ENCODE data around the gene PCLO.

Gene PCLO

GRCh38 chr7:82975811-82976468 is 186.7 kb downstream of the PCLO start:
- ATAC-seq: no peak
- Mint-ChIP-seq H3K4me3 (no peak overlapping the region), H3K9me3 (peaks cover 2% of the 10 kb centered on the region), H3K27ac (no peak overlapping the region), H3K36me3 (no peaks in the 10 kb centered on the region), H3K4me1 (no peaks in the 10 kb centered on the region)
- no peak for DNase-seq (ENCODE audit: low spot score in 2 of 2)

GRCh38 chr7:82972135-82972534 is 190.5 kb downstream of the PCLO start:
- H3K9me3 Mint-ChIP-seq: peaks cover 5% of the 10 kb centered on the region
- H3K4me3 Mint-ChIP-seq: no peak overlapping the region
- no peak overlapping the region for H3K27ac Mint-ChIP-seq
- H3K4me1 Mint-ChIP-seq: no peaks in the 10 kb centered on the region
- DNase-seq (ENCODE audit: low spot score in 2 of 2): no peak
- ATAC-seq: no peak
- no peaks in the 10 kb centered on the region for H3K36me3 Mint-ChIP-seq

GRCh38 chr7:82965088-82966036 is 197.3 kb downstream of the PCLO start:
- Mint-ChIP-seq H3K4me3 (no peak overlapping the region), H3K9me3 (peaks cover 19% of the 10 kb centered on the region), H3K4me1 (no peaks in the 10 kb centered on the region), H3K27ac (no peak overlapping the region), H3K36me3 (no peaks in the 10 kb centered on the region)
- no peak for ATAC-seq
- no peak for DNase-seq (ENCODE audit: low spot score in 2 of 2)

GRCh38 chr7:82964150-82964882 is 198.4 kb downstream of the PCLO start:
- H3K9me3 Mint-ChIP-seq: peaks cover 19% of the 10 kb centered on the region
- no peak overlapping the region for H3K4me3 Mint-ChIP-seq
- DNase-seq (ENCODE audit: low spot score in 2 of 2) (no peak), ATAC-seq (no peak)
- no peaks in the 10 kb centered on the region for H3K36me3 Mint-ChIP-seq
- no peak overlapping the region for H3K27ac Mint-ChIP-seq
- H3K4me1 Mint-ChIP-seq: no peaks in the 10 kb centered on the region

GRCh38 chr7:82961240-82961639 is 201.4 kb downstream of the PCLO start:
- no peak for ATAC-seq
- DNase-seq (ENCODE audit: low spot score in 2 of 2): no peak
- H3K36me3 Mint-ChIP-seq: no peaks in the 10 kb centered on the region
- H3K4me3 Mint-ChIP-seq: no peak overlapping the region
- H3K9me3 Mint-ChIP-seq: peaks cover 24% of the 10 kb centered on the region
- H3K4me1 Mint-ChIP-seq: no peaks in the 10 kb centered on the region
- no peak overlapping the region for H3K27ac Mint-ChIP-seq

GRCh38 chr7:82959528-82959927 is 203.2 kb downstream of the PCLO start:
- peaks cover 17% of the 10 kb centered on the region for H3K9me3 Mint-ChIP-seq
- no peak overlapping the region for H3K27ac Mint-ChIP-seq
- H3K36me3 Mint-ChIP-seq: no peaks in the 10 kb centered on the region
- ATAC-seq (no peak), DNase-seq (ENCODE audit: low spot score in 2 of 2) (no peak)
- no peak overlapping the region for H3K4me3 Mint-ChIP-seq
- no peaks in the 10 kb centered on the region for H3K4me1 Mint-ChIP-seq

GRCh38 chr7:82957521-82957920 is 205.2 kb downstream of the PCLO start:
- Mint-ChIP-seq H3K4me1 (no peaks in the 10 kb centered on the region), H3K27ac (no peak overlapping the region), H3K36me3 (no peaks in the 10 kb centered on the region), H3K4me3 (no peak overlapping the region), H3K9me3 (peaks cover 12% of the 10 kb centered on the region)
- no peak for DNase-seq (ENCODE audit: low spot score in 2 of 2)
- ATAC-seq: no peak

- DNase-seq (ENCODE audit: low spot score in 2 of 2): no peak
- H3K36me3 Mint-ChIP-seq: no peaks in the 10 kb centered on the region
- H3K4me1 Mint-ChIP-seq: no peaks in the 10 kb centered on the region
- H3K9me3 Mint-ChIP-seq: peaks cover 22% of the 10 kb centered on the region
- no peak overlapping the region for H3K4me3 Mint-ChIP-seq
- no peak for ATAC-seq
- no peak overlapping the region for H3K27ac Mint-ChIP-seq
These were observed 209.2 kb downstream of the PCLO start for GRCh38 chr7:82953324-82954027.

- H3K4me1 Mint-ChIP-seq: no peaks in the 10 kb centered on the region
- no peak overlapping the region for H3K27ac Mint-ChIP-seq
- H3K36me3 Mint-ChIP-seq: no peaks in the 10 kb centered on the region
- no peak for DNase-seq (ENCODE audit: low spot score in 2 of 2)
- H3K4me3 Mint-ChIP-seq: no peak overlapping the region
- peaks cover 19% of the 10 kb centered on the region for H3K9me3 Mint-ChIP-seq
- ATAC-seq: no peak
These were observed 212.2 kb downstream of the PCLO start for GRCh38 chr7:82950436-82950835.

GRCh38 chr7:82945480-82945879 is 217.2 kb downstream of the PCLO start:
- no peak overlapping the region for H3K4me3 Mint-ChIP-seq

GRCh38 chr7:82945056-82945455 is 217.6 kb downstream of the PCLO start:
- no peaks in the 10 kb centered on the region for H3K36me3 Mint-ChIP-seq
- no peak for ATAC-seq
- H3K4me3 Mint-ChIP-seq: no peak overlapping the region
- peaks cover 10% of the 10 kb centered on the region for H3K9me3 Mint-ChIP-seq
- no peaks in the 10 kb centered on the region for H3K4me1 Mint-ChIP-seq
- no peak for DNase-seq (ENCODE audit: low spot score in 2 of 2)
- H3K27ac Mint-ChIP-seq: no peak overlapping the region

More at GRCh38 chr7:82945480-82945879, 217.2 kb downstream of the PCLO start:
- Mint-ChIP-seq H3K4me1 (no peaks in the 10 kb centered on the region), H3K9me3 (peaks cover 12% of the 10 kb centered on the region), H3K36me3 (no peaks in the 10 kb centered on the region), H3K27ac (no peak overlapping the region)
- ATAC-seq: no peak
- DNase-seq (ENCODE audit: low spot score in 2 of 2): no peak

- H3K27ac Mint-ChIP-seq: no peak overlapping the region
- H3K4me1 Mint-ChIP-seq: no peaks in the 10 kb centered on the region
- DNase-seq (ENCODE audit: low spot score in 2 of 2): no peak
- H3K36me3 Mint-ChIP-seq: no peaks in the 10 kb centered on the region
- peaks cover 15% of the 10 kb centered on the region for H3K9me3 Mint-ChIP-seq
- no peak for ATAC-seq
- no peak overlapping the region for H3K4me3 Mint-ChIP-seq
These were observed 230.2 kb downstream of the PCLO start for GRCh38 chr7:82932516-82932915.

- Mint-ChIP-seq H3K4me3 (no peak overlapping the region), H3K9me3 (peaks cover 15% of the 10 kb centered on the region), H3K27ac (no peak overlapping the region), H3K36me3 (no peaks in the 10 kb centered on the region), H3K4me1 (no peaks in the 10 kb centered on the region)
- ATAC-seq (no peak), DNase-seq (ENCODE audit: low spot score in 2 of 2) (no peak)
These were observed 236.2 kb downstream of the PCLO start for GRCh38 chr7:82926477-82926876.

GRCh38 chr7:82925331-82925730 is 237.4 kb downstream of the PCLO start:
- ATAC-seq: no peak
- no peak overlapping the region for H3K4me3 Mint-ChIP-seq
- no peaks in the 10 kb centered on the region for H3K4me1 Mint-ChIP-seq
- no peak overlapping the region for H3K27ac Mint-ChIP-seq
- no peak for DNase-seq (ENCODE audit: low spot score in 2 of 2)
- H3K9me3 Mint-ChIP-seq: peaks cover 15% of the 10 kb centered on the region
- no peaks in the 10 kb centered on the region for H3K36me3 Mint-ChIP-seq

- DNase-seq (ENCODE audit: low spot score in 2 of 2): no peak
- Mint-ChIP-seq H3K27ac (no peak overlapping the region), H3K4me3 (no peak overlapping the region), H3K4me1 (no peaks in the 10 kb centered on the region), H3K9me3 (peaks cover 15% of the 10 kb centered on the region), H3K36me3 (no peaks in the 10 kb centered on the region)
- ATAC-seq: no peak
These were observed 256.2 kb downstream of the PCLO start for GRCh38 chr7:82906502-82906901.

Data from stimulated activated effector memory CD8-positive, alpha-beta T cell treated with anti-CD3 and anti-CD28 coated beads, Interleukin-12 subunit alpha, Interleukin-12 subunit beta, amount 100 ng/mL, for 72 hours (primary cell).